ENCODE results near the gene MYO5B. TPM values are rescaled to one million over a fixed set of nuclear protein-coding genes. Genes with fewer than 3 reads are reported as not detected.

The MYO5B gene
- total RNA-seq, 1 experiment from 2014 or later = 32.1 TPM

GRCh38 chr18:50079571-50080295 is 115.2 kb downstream of the MYO5B start:
- no peak overlapping the region for H3K4me3 ChIP-seq (replicated peaks in 1 of 2; ENCODE audit: low read depth in 1 of 2, low read length in 2 of 2)
- H3K27me3 ChIP-seq (ENCODE audit: insufficient read depth, low read length) = no peaks in the 10 kb centered on the region
- POLR2A ChIA-PET = no interaction called here
- RAD21 ChIA-PET (ENCODE audit: low non-redundant PET in 1 of 2, low total read pairs in 2 of 2, uncharacterized antibody in 2 of 2, unreplicated experiment in 2 of 2) = no interaction called here
- DNase-seq (ENCODE audit: low read depth, low spot score) = no peak
- no peak for ATAC-seq
- no peaks in the 10 kb centered on the region for H3K9me3 ChIP-seq (ENCODE audit: control insufficient read depth in 1 of 2, insufficient read depth in 1 of 2, low read depth in 1 of 2, low read length in 2 of 2)
- H3K36me3 ChIP-seq (ENCODE audit: control insufficient read depth in 1 of 2, insufficient read depth in 2 of 2, low read length in 2 of 2) = no peaks in the 10 kb centered on the region
- no peak overlapping the region for H2AFZ ChIP-seq (ENCODE audit: low read depth, low read length, poor library complexity, severe bottlenecking)
- H3K79me2 ChIP-seq (ENCODE audit: insufficient read depth, low read length) = no peaks in the 10 kb centered on the region
- H4K20me1 ChIP-seq (ENCODE audit: insufficient read depth) = no peaks in the 10 kb centered on the region
- H3K9me2 ChIP-seq (ENCODE audit: insufficient read depth) = no peaks in the 10 kb centered on the region
- peaks cover 23 to 43% of the 10 kb centered on the region in 2 experiments for H3K4me1 ChIP-seq (ENCODE audit: control insufficient read depth in 1 of 2, insufficient read depth in 2 of 2, low read length in 2 of 2)
- no TSS peak for BruUV-seq (replicated peaks)
- intact Hi-C loops (cut with micrococcal nuclease) = no loop called here
- CTCF ChIA-PET = no interaction called here
- peak overlapping the region; percentile 76 for H3K4me2 ChIP-seq (ENCODE audit: low read length)
- H3K9ac ChIP-seq (ENCODE audit: low read length) = no peak overlapping the region
- TF ChIP-seq POLR2AphosphoS5 (IDR thresholded peaks at IDR 0.05; ENCODE audit: low read depth, low read length) (no peak), SIN3A (IDR thresholded peaks at IDR 0.05; ENCODE audit: low read depth) (no peak), ZFX (IDR thresholded peaks at IDR 0.05) (no peak)
- H3K27ac ChIP-seq (ENCODE audit: low read depth, low read length) = no peak overlapping the region

GRCh38 chr18:50076277-50076676 is 118.7 kb downstream of the MYO5B start:
- POLR2A ChIA-PET = no interaction called here
- CTCF ChIA-PET = no interaction called here
- RAD21 ChIA-PET (ENCODE audit: low non-redundant PET in 1 of 2, low total read pairs in 2 of 2, uncharacterized antibody in 2 of 2, unreplicated experiment in 2 of 2) = no interaction called here
- TF ChIP-seq ZNF274 (IDR thresholded peaks at IDR 0.05; ENCODE audit: low read depth, low read length) (no peak), SIN3A (IDR thresholded peaks at IDR 0.05; ENCODE audit: low read depth) (no peak), CEBPB (IDR thresholded peaks at IDR 0.05; ENCODE audit: low read depth) (no peak), SP1 (IDR thresholded peaks at IDR 0.05; ENCODE audit: low read depth) (no peak), SRF (IDR thresholded peaks at IDR 0.05; ENCODE audit: low read depth) (no peak), YY1 (IDR thresholded peaks at IDR 0.05; ENCODE audit: extremely low read depth, insufficient replicate concordance, low read depth, low read length) (no peak), FOSL1 (IDR thresholded peaks at IDR 0.05; ENCODE audit: low read depth) (no peak), ZFX (IDR thresholded peaks at IDR 0.05) (no peak), RAD21 (IDR thresholded peaks at IDR 0.05; ENCODE audit: low read depth) (no peak), CBX3 (IDR thresholded peaks at IDR 0.05; ENCODE audit: low read depth) (no peak), POLR2AphosphoS5 (IDR thresholded peaks at IDR 0.05; ENCODE audit: low read depth, low read length) (no peak), EGR1 (IDR thresholded peaks at IDR 0.05; ENCODE audit: low read depth) (no peak), CTCF (IDR thresholded peaks at IDR 0.05 in 2 of 3, conservative IDR thresholded peaks at IDR 0.05 in 1 of 3; ENCODE audit: borderline replicate concordance in 1 of 3, insufficient read depth in 1 of 3, low read depth in 2 of 3, low read length in 2 of 3) (no peak), TCF7L2 (IDR thresholded peaks at IDR 0.05; ENCODE audit: borderline replicate concordance, extremely low read depth, insufficient read depth, insufficient read length) (no peak), ATF3 (IDR thresholded peaks at IDR 0.05) (no peak), POLR2A (IDR thresholded peaks at IDR 0.05; ENCODE audit: borderline replicate concordance, extremely low read depth, insufficient read depth, insufficient read length) (no peak), EZH2 (IDR thresholded peaks at IDR 0.05) (no peak), JUND (IDR thresholded peaks at IDR 0.05) (no peak)
- Histone ChIP-seq H4K20me1 (ENCODE audit: insufficient read depth) (no peaks in the 10 kb centered on the region), H3K27ac (ENCODE audit: low read depth, low read length) (no peak overlapping the region), H3K9me2 (ENCODE audit: insufficient read depth) (no peaks in the 10 kb centered on the region), H3K4me2 (ENCODE audit: low read length) (no peak overlapping the region), H3K79me2 (ENCODE audit: insufficient read depth, low read length) (no peaks in the 10 kb centered on the region), H3K4me1 (ENCODE audit: control insufficient read depth in 1 of 2, insufficient read depth in 2 of 2, low read length in 2 of 2) (peaks cover 15 to 23% of the 10 kb centered on the region in 2 experiments), H3K4me3 (replicated peaks in 1 of 2; ENCODE audit: low read depth in 1 of 2, low read length in 2 of 2) (no peak overlapping the region), H3K9me3 (ENCODE audit: control insufficient read depth in 1 of 2, insufficient read depth in 1 of 2, low read depth in 1 of 2, low read length in 2 of 2) (no peaks in the 10 kb centered on the region), H2AFZ (ENCODE audit: low read depth, low read length, poor library complexity, severe bottlenecking) (no peak overlapping the region), H3K36me3 (ENCODE audit: control insufficient read depth in 1 of 2, insufficient read depth in 2 of 2, low read length in 2 of 2) (no peaks in the 10 kb centered on the region), H3K9ac (ENCODE audit: low read length) (no peak overlapping the region), H3K27me3 (ENCODE audit: insufficient read depth, low read length) (no peaks in the 10 kb centered on the region)
- no peak for DNase-seq (ENCODE audit: low read depth, low spot score)
- BruUV-seq (replicated peaks) = no TSS peak
- no peak for ATAC-seq
- intact Hi-C loops (cut with micrococcal nuclease) = no loop called here
